ENCODE results near the gene PRDX5.
A peak's percentile ranks its signal among the peaks of the same experiment; 100 is the strongest.

PRDX5 gene

GRCh38 chr11:64284962-64285884 lies 32.7 kb upstream of the PRDX5 start, which contains the start of gene GPR137:
Gene GPR137, plus strand, starts transcription at chr11:64285848. Its CDS starts 677 bp downstream, at chr11:64286525.
- no peak for TF ChIP-seq CTCF (conservative IDR thresholded peaks at IDR 0.05; ENCODE audit: control insufficient read depth, insufficient read depth, low read depth, low read length)
- DNase-seq (ENCODE audit: low read depth): peak; percentile 54
- H3K4me3 ChIP-seq (ENCODE audit: control insufficient read depth, low read depth, low read length): peak within 1 kb of the TSS; percentile 71

- TF ChIP-seq CTCF (conservative IDR thresholded peaks at IDR 0.05; ENCODE audit: control insufficient read depth, insufficient read depth, low read depth, low read length): no peak
- no peak for DNase-seq (ENCODE audit: low read depth)
- H3K4me3 ChIP-seq (ENCODE audit: control insufficient read depth, low read depth, low read length): peak overlapping the region; percentile 50
Measured at GRCh38 chr11:64285885-64286800, 31.8 kb upstream of the PRDX5 start.

GRCh38 chr11:64286801-64287159 lies 31.1 kb upstream of the PRDX5 start:
- DNase-seq (ENCODE audit: low read depth): no peak
- TF ChIP-seq CTCF (conservative IDR thresholded peaks at IDR 0.05; ENCODE audit: control insufficient read depth, insufficient read depth, low read depth, low read length): no peak
- H3K4me3 ChIP-seq (ENCODE audit: control insufficient read depth, low read depth, low read length): no peak overlapping the region

GRCh38 chr11:64287676-64288352 lies 30.1 kb upstream of the PRDX5 start:
- no peak overlapping the region for H3K4me3 ChIP-seq (ENCODE audit: control insufficient read depth, low read depth, low read length)
- DNase-seq (ENCODE audit: low read depth): no peak
- no peak for TF ChIP-seq CTCF (conservative IDR thresholded peaks at IDR 0.05; ENCODE audit: control insufficient read depth, insufficient read depth, low read depth, low read length)

- TF ChIP-seq CTCF (conservative IDR thresholded peaks at IDR 0.05; ENCODE audit: control insufficient read depth, insufficient read depth, low read depth, low read length): no peak
- no peak for DNase-seq (ENCODE audit: low read depth)
- no peak overlapping the region for H3K4me3 ChIP-seq (ENCODE audit: control insufficient read depth, low read depth, low read length)
Measured at GRCh38 chr11:64288353-64288750, 29.6 kb upstream of the PRDX5 start.

- DNase-seq (ENCODE audit: low read depth): no peak
- no peak for TF ChIP-seq CTCF (conservative IDR thresholded peaks at IDR 0.05; ENCODE audit: control insufficient read depth, insufficient read depth, low read depth, low read length)
- H3K4me3 ChIP-seq (ENCODE audit: control insufficient read depth, low read depth, low read length): no peak overlapping the region
Measured at GRCh38 chr11:64289002-64289564, 28.8 kb upstream of the PRDX5 start.
